ENCODE results near the gene VNN1.
"Not testable (repeated sequence)": the region's sequence is repeated elsewhere in the genome, so short reads cannot be mapped to it uniquely, and the experiment has no call there.

DNA sequence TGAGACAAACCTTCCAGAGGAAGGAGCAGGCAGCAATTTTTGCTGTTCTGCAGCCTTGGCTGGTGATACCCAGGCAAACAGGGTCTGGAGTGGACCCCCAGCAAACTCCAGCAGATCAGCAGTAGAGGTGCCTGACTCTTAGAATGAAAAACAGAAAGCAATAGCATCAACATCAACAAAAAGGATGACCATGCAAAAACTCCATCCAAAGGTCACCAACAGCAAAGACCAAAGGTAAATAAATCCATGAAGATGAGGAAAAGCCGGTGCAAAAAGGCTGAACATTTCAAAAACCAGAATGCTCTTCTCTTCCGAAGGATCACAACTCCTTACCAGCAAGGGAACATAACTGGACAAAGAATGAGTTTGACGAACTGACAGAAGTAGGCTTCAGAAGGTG lies 77.9 kb downstream of the VNN1 start:
- not testable (repeated sequence) for TF ChIP-seq CTCF (IDR thresholded peaks at IDR 0.05; ENCODE audit: extremely low read depth in 1 of 2, insufficient read depth in 1 of 2, low read depth in 1 of 2, low read length in 2 of 2); POLR2A (IDR thresholded peaks at IDR 0.05; ENCODE audit: low read depth, low read length); JUN (IDR thresholded peaks at IDR 0.05; ENCODE audit: borderline replicate concordance, insufficient read depth, insufficient read length, low read depth); POLR2AphosphoS5 (IDR thresholded peaks at IDR 0.05; ENCODE audit: insufficient read depth, low read depth, low read length); EZH2 (IDR thresholded peaks at IDR 0.05; ENCODE audit: borderline replicate concordance, low read depth, low read length, severe bottlenecking); GATA2 (IDR thresholded peaks at IDR 0.05; ENCODE audit: insufficient read depth, insufficient read length, low read depth, low read length)

Data from endothelial cell of umbilical vein (primary cell).